C4-2B (cell line): Measurements from ENCODE around the gene CTNNB1.

ENCODE experiments used
- H3K27ac ChIP-seq: fragments of 450-650 bp; 2 replicates; pipeline ENCODE4 v1.5.1; 2017
- ZFX ChIP-seq: fragments of 450-650 bp; IDR thresholded peaks from 2 replicates; pipeline ENCODE4 v1.6.1; 2017
- TF ChIP-seq, protein P1 (sequence below): fragments of 450-650 bp; conservative IDR thresholded peaks from 2 replicates; pipeline ENCODE4 v1.5.1; 2017; ENCODE audit warnings: mild to moderate bottlenecking

The CTNNB1 gene

GRCh38 chr3:41234823-41235721 is 35.8 kb downstream of the CTNNB1 start:
- TF ChIP-seq, protein P1, sequence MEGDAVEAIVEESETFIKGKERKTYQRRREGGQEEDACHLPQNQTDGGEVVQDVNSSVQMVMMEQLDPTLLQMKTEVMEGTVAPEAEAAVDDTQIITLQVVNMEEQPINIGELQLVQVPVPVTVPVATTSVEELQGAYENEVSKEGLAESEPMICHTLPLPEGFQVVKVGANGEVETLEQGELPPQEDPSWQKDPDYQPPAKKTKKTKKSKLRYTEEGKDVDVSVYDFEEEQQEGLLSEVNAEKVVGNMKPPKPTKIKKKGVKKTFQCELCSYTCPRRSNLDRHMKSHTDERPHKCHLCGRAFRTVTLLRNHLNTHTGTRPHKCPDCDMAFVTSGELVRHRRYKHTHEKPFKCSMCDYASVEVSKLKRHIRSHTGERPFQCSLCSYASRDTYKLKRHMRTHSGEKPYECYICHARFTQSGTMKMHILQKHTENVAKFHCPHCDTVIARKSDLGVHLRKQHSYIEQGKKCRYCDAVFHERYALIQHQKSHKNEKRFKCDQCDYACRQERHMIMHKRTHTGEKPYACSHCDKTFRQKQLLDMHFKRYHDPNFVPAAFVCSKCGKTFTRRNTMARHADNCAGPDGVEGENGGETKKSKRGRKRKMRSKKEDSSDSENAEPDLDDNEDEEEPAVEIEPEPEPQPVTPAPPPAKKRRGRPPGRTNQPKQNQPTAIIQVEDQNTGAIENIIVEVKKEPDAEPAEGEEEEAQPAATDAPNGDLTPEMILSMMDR: no peak
- no peak for TF ChIP-seq ZFX
- no peak overlapping the region for H3K27ac ChIP-seq

- H3K27ac ChIP-seq: no peak overlapping the region
- TF ChIP-seq, protein P1: no peak
- TF ChIP-seq ZFX: no peak
Observed at GRCh38 chr3:41236228-41236627, 36.9 kb downstream of the CTNNB1 start.

DNA sequence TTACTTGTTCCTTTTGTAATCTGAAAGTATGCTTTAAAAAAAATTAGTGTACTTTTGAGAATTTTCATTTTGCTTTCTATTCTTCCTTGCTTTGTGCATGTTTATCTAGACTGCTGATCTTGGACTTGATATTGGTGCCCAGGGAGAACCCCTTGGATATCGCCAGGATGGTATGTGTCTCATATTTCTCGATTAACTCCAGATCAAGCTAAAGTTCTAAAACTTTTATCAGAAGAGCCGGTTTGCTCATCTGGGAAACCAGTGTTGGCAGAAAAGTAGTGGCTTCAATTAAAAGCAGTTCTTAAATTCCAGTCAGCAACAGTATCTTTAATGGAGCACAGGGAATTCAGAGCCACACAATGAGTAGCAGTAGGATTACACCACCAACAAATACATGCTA is 38.6 kb downstream of the CTNNB1 start:
- TF ChIP-seq, protein P1: no peak
- no peak for TF ChIP-seq ZFX

GRCh38 chr3:41239587-41239986 is 40.3 kb downstream of the CTNNB1 start:
- TF ChIP-seq, protein P1: no peak
- TF ChIP-seq ZFX: no peak
- no peak overlapping the region for H3K27ac ChIP-seq

More for the DNA sequence above, 38.6 kb downstream of the CTNNB1 start:
- no peak overlapping the region for H3K27ac ChIP-seq

GRCh38 chr3:41241161-41241560 is 41.9 kb downstream of the CTNNB1 start:
- no peak overlapping the region for H3K27ac ChIP-seq
- no peak for TF ChIP-seq ZFX
- TF ChIP-seq, protein P1: no peak

GRCh38 chr3:41241800-41242571 is 42.7 kb downstream of the CTNNB1 start:
- TF ChIP-seq, protein P1: no peak
- no peak for TF ChIP-seq ZFX
- no peak overlapping the region for H3K27ac ChIP-seq

DNA sequence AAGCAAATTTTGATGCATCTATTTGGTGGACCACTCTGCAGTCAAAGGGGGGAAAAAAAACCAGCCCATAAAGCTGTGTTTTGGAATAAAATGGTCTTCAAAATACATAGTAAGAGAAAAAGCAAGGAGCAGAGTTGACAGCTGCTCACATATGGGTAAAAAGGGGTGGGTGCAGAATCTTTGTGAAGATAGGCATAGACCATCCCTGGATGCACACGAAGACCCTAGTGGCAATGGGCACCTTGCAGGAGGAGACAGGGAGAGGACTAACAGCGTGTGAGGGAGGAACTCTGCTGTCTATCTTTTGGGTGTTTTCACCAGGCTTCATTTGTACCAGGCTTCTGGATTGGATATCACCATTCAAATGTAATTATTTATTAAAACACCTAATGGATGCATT is 43.9 kb downstream of the CTNNB1 start:
- no peak for TF ChIP-seq ZFX
- TF ChIP-seq, protein P1: no peak

More for the DNA sequence above, 43.9 kb downstream of the CTNNB1 start:
- H3K27ac ChIP-seq: no peak overlapping the region
